RWPE1 (cell line): Measurements from ENCODE around the gene BSCL2.

Source experiments
- CTCF ChIA-PET: fragments of 350-600 bp; sonication (Branson Sonifier 250); formaldehyde crosslinking; extraction: SDS; loops from one replicate; lab custom pipeline; 2021; lab: Yijun Ruan, JAX
- POLR2A ChIA-PET: fragments of 400-600 bp; formaldehyde crosslinking; extraction: SDS; loops from one replicate; lab custom pipeline; 2020; ENCODE audit warnings: antibody characterized with exemption; ENCODE audit not compliant: low non-redundant PET; lab: Yijun Ruan, JAX
- DNase-seq: peaks from one replicate; pipeline ENCODE4 v3.0.0; 2012; ENCODE audit warnings: low spot score
- H3K27ac ChIP-seq: fragments of 450-650 bp; 2 replicates; pipeline ENCODE4 v1.5.1; 2017
- CTCF ChIP-seq: fragments of 450-650 bp; conservative IDR thresholded peaks from 2 replicates; pipeline ENCODE4 v1.5.1; 2017; ENCODE audit warnings: low read depth, mild to moderate bottlenecking

BSCL2 gene

GRCh38 chr11:62647609-62648005 is 59.6 kb downstream of the BSCL2 start:
- no peak for TF ChIP-seq CTCF

GRCh38 chr11:62646825-62647608 is 60.2 kb downstream of the BSCL2 start:
- no peak for TF ChIP-seq CTCF
- ChIA-PET POLR2A (interaction anchor here (0.6 kb wide), 2 partner anchors 13 to 55 kb away, joined by 4 read pairs; partner anchors contain the start of gene TUT1), CTCF (interaction anchor here (0.6 kb wide), 1 partner anchor 65 kb away, joined by 4 read pairs; no protein-coding TSS in a partner anchor)
- DNase-seq, result no peak
- peak overlapping the region; percentile 87 for H3K27ac ChIP-seq

More at GRCh38 chr11:62647609-62648005, 59.6 kb downstream of the BSCL2 start:
- no peak for DNase-seq
- CTCF ChIA-PET, result interaction anchor here (0.9 kb wide), 1 partner anchor 36 kb away, joined by 3 read pairs; no protein-coding TSS in a partner anchor
- peak overlapping the region; percentile 87 for H3K27ac ChIP-seq
- POLR2A ChIA-PET, result no interaction called here

DNA sequence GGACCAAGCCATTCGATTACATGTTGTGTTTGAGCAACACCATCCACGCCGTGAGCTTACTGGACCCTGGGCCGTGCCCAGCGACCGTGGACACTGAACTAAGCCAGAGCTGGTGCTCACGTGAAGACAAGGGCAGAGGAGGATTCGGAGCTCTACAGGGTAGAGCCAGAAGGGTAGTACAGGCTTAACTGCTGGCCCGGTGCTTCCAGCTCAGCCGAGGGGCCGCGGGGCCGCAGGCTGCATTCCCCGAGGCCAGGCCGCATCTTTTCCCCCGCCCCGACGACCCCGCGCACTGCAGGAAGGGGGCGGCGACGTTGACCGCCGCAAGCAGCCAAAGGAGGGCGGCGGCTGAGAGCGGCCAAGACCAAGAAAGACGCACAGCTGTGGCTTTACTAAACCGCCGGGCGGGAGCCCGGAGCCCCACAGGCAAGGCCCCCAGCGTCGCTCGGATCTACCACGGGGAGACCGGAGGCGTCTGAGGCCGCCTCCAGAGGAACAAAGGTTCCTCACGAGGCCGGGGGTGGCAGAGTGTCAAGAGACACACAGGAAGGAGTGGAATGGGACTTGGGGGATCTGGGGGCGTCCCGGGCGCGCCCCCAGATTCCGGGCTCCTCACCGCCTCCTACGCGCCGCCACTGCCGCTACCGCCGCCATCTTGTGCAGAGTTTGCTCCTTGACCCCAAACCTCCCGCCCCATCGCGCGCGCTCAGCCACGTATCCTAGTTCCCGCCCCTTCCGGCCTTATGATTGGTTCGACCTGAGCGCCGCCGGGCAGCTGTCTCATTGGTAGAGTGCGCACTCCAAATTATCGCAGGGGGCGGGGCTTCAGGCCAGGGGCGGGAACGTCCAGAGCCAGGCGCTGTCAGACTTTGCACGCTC is 61.0 kb downstream of the BSCL2 start, which contains the start of gene GANAB:
TSS of gene GANAB (minus strand) at position 668 of the 879 bp plus-strand sequence. CDS start at position 654, 14 bp downstream.
- DNase-seq, result peak; percentile 99
- ChIA-PET CTCF (interaction anchor here (0.8 kb wide), 1 partner anchor 252 kb away, joined by 3 read pairs; no protein-coding TSS in a partner anchor), POLR2A (interaction anchor here (0.6 kb wide), 3 partner anchors 13 to 55 kb away, joined by 4 read pairs; partner anchors contain the start of gene TUT1)
- no peak for TF ChIP-seq CTCF
- H3K27ac ChIP-seq, result peak within 1 kb of the TSS; percentile 87

DNA sequence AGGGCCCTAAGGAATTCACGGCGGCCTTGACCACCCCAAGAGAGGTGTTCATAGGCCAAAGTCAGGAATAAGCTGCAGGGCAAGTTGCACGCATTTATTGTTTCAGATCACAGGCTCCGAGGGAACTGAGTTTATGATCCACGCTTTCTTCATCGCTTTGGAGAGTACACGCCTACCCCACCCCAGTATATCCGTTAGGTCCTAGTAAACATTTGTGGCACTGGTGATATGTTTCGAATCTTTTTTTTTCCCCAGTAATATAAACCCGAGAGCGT is 61.6 kb downstream of the BSCL2 start:
- no peak for DNase-seq
- peak overlapping the region; percentile 87 for H3K27ac ChIP-seq
- no peak for TF ChIP-seq CTCF
- CTCF ChIA-PET, result interaction anchor here (0.8 kb wide), 1 partner anchor 251 kb away, joined by 3 read pairs; no protein-coding TSS in a partner anchor
- POLR2A ChIA-PET, result interaction anchor here (0.6 kb wide), 1 partner anchor 44 kb away, joined by 4 read pairs; no protein-coding TSS in a partner anchor

DNA sequence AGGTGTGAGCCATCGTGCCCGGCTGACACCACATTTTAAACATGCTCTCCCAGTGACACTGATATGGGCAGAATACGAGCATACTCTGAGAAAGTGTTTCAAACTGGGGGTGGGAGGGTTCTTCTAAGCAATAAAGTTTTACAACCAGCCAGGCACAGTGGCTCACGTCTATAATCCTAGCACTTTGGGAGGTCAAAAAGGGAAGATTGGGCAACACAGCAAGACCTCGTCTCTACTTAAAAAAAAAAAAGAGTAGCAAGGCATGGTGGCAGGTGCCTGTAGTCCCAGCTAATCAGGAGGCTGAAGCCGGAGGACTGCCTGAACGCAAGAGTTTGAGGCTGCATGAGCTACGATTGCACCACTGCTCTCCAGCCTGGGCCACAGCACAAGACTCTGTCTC is 63.0 kb downstream of the BSCL2 start:
- POLR2A ChIA-PET, result interaction anchor here (1.4 kb wide), 1 partner anchor 9 kb away, joined by 3 read pairs; the partner anchor contains the start of gene INTS5
- TF ChIP-seq CTCF, result no peak
- H3K27ac ChIP-seq, result peak overlapping the region; percentile 50
- no peak for DNase-seq
- CTCF ChIA-PET, result no interaction called here
